Panc1 (cell line): ENCODE measurements around the gene EXT2. TPM values are rescaled to one million over a fixed set of nuclear protein-coding genes. Genes with fewer than 3 reads are reported as not detected.

Experiments used
- ATAC-seq: fragments of 200-7000 bp; cut with Tn5 transposase; 2 replicates; pipeline ENCODE4 v1.9.1; 2020; ENCODE audit warnings: mild to moderate bottlenecking, moderate library complexity
- BruUV-seq: library from RNA; stranded (reverse); fragments of 400-500 nt; replicated peaks from 2 replicates; lab custom pipeline; 2021; lab: Mats Ljungman, UMichigan
- CTCF ChIA-PET: fragments of 300-600 bp; sonication (Branson Sonifier 250); formaldehyde crosslinking; loops from one replicate; lab custom pipeline; 2022; ENCODE audit warnings: antibody characterized with exemption; lab: Charles Lee
- POLR2A ChIA-PET: fragments of 300-600 bp; sonication (Branson Sonifier 250); formaldehyde crosslinking; loops from one replicate; lab custom pipeline; 2022; ENCODE audit warnings: antibody characterized with exemption; lab: Charles Lee
- DNase-seq: peaks from one replicate; pipeline ENCODE4 v3.0.0-alpha.2; 2010; ENCODE audit warnings: low read depth, low spot score
- H3K27ac ChIP-seq: 2 replicates; pipeline ENCODE4 v1.5.1; 2011; ENCODE audit warnings: mild to moderate bottlenecking, low read length, inconsistent platforms
- H3K27me3 ChIP-seq: fragments of 200-500 bp; sonication (Bioruptor generic); 2 replicates; pipeline ENCODE4 v1.6.0; 2014; ENCODE audit warnings: low read length, inconsistent platforms; ENCODE audit not compliant: control insufficient read depth, insufficient read depth
- H3K36me3 ChIP-seq: fragments of 200-500 bp; sonication (Bioruptor generic); 2 replicates; pipeline ENCODE4 v1.5.1; 2014; ENCODE audit warnings: inconsistent platforms, mild to moderate bottlenecking, low read length, moderate library complexity; ENCODE audit not compliant: control insufficient read depth, insufficient read depth
- H3K4me1 ChIP-seq: 2 replicates; pipeline ENCODE4 v1.5.1; 2011; ENCODE audit warnings: inconsistent platforms, mild to moderate bottlenecking, low read length, moderate library complexity; ENCODE audit not compliant: control insufficient read depth, insufficient read depth
- H3K4me3 ChIP-seq, 2 experiments: 2 replicates each; pipeline ENCODE4 v1.5.1; 2011 to 2012; ENCODE audit warnings: low read depth in 2 of 2, low read length in 2 of 2, mild to moderate bottlenecking in 2 of 2, inconsistent platforms in 1 of 2, moderate library complexity in 1 of 2
- H3K9me3 ChIP-seq: fragments of 200-500 bp; sonication (Bioruptor generic); 2 replicates; pipeline ENCODE4 v1.5.1; 2014; ENCODE audit warnings: low read depth, mild to moderate bottlenecking, inconsistent platforms, low read length, moderate library complexity; ENCODE audit not compliant: control insufficient read depth, insufficient read depth
- POLR2AphosphoS5 ChIP-seq: IDR thresholded peaks from 2 replicates; pipeline ENCODE4 v1.6.1; 2012; ENCODE audit warnings: mild to moderate bottlenecking, low read depth, low read length, moderate library complexity
- SIN3A ChIP-seq: IDR thresholded peaks from 2 replicates; pipeline ENCODE4 v1.6.1; 2012; ENCODE audit warnings: low read depth, mild to moderate bottlenecking, low read length, moderate library complexity, borderline replicate concordance; ENCODE audit not compliant: insufficient read depth
- TCF7L2 ChIP-seq: IDR thresholded peaks from 2 replicates; pipeline ENCODE4 v1.6.1; 2011; ENCODE audit warnings: mild to moderate bottlenecking, low read depth, low read length, inconsistent platforms
- in situ Hi-C: cut with HindIII; loops from 2 replicates; pipeline ENCODE4 v1.10.0; 2016; ENCODE audit warnings: low sequenced_read_pairs, low pct_unique_long_range_greater_than_20kb
- intact Hi-C: fragments of 100-400 bp; cut with micrococcal nuclease; formaldehyde crosslinking; loops from one replicate; pipeline ENCODE4 v1.10.0; 2022; ENCODE audit not compliant: unreplicated experiment
- total RNA-seq: library from RNA; stranded (reverse); gene quantifications from one replicate; pipeline ENCODE4 v1.2.1, GENCODE V29; 2021; ENCODE audit not compliant: unreplicated experiment
- TF ChIP-seq, protein P1 (sequence below), 2 experiments: IDR thresholded peaks; 2 replicates each; pipeline ENCODE4 v1.6.1; 2011 to 2012; ENCODE audit warnings: low read depth in 2 of 2, control low read depth in 1 of 2, low read length in 1 of 2, mild to moderate bottlenecking in 1 of 2, moderate library complexity in 1 of 2; ENCODE audit not compliant: insufficient read depth in 1 of 2
- TF ChIP-seq, protein P2 (sequence below): fragments of 450-650 bp; IDR thresholded peaks from 2 replicates; pipeline ENCODE4 v1.5.1; 2017; ENCODE audit warnings: mild to moderate bottlenecking

EXT2 gene
- total RNA-seq, 1 experiment from 2014 or later: 57.5 TPM

DNA sequence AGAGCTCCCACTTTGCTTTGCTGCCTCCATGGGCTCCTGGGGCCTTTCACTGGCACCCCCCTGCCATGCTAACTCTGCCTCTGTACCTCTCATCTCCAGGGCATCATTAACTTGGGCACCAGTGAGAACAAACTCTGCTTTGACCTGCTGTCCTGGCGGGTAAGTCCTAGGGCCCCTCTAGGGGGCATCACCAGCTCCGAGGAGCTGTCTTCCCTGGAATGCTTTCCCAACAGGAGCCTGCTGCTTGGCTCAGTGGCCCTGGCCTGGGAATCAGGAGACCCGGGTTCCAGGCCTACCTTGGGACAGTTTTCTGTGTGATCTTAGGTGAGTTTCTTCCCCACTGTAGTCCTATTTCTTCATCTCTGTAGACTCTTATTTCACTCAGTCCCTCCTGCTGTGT, 24.3 kb upstream of the EXT2 start:
- TF ChIP-seq POLR2AphosphoS5 (no peak), TCF7L2 (no peak), SIN3A (no peak)
- TF ChIP-seq, protein P1, sequence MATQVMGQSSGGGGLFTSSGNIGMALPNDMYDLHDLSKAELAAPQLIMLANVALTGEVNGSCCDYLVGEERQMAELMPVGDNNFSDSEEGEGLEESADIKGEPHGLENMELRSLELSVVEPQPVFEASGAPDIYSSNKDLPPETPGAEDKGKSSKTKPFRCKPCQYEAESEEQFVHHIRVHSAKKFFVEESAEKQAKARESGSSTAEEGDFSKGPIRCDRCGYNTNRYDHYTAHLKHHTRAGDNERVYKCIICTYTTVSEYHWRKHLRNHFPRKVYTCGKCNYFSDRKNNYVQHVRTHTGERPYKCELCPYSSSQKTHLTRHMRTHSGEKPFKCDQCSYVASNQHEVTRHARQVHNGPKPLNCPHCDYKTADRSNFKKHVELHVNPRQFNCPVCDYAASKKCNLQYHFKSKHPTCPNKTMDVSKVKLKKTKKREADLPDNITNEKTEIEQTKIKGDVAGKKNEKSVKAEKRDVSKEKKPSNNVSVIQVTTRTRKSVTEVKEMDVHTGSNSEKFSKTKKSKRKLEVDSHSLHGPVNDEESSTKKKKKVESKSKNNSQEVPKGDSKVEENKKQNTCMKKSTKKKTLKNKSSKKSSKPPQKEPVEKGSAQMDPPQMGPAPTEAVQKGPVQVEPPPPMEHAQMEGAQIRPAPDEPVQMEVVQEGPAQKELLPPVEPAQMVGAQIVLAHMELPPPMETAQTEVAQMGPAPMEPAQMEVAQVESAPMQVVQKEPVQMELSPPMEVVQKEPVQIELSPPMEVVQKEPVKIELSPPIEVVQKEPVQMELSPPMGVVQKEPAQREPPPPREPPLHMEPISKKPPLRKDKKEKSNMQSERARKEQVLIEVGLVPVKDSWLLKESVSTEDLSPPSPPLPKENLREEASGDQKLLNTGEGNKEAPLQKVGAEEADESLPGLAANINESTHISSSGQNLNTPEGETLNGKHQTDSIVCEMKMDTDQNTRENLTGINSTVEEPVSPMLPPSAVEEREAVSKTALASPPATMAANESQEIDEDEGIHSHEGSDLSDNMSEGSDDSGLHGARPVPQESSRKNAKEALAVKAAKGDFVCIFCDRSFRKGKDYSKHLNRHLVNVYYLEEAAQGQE (IDR thresholded peaks at IDR 0.05; ENCODE audit: insufficient read depth in 1 of 2, low read depth in 2 of 2, low read length in 1 of 2): no peak
- TF ChIP-seq, protein P2, sequence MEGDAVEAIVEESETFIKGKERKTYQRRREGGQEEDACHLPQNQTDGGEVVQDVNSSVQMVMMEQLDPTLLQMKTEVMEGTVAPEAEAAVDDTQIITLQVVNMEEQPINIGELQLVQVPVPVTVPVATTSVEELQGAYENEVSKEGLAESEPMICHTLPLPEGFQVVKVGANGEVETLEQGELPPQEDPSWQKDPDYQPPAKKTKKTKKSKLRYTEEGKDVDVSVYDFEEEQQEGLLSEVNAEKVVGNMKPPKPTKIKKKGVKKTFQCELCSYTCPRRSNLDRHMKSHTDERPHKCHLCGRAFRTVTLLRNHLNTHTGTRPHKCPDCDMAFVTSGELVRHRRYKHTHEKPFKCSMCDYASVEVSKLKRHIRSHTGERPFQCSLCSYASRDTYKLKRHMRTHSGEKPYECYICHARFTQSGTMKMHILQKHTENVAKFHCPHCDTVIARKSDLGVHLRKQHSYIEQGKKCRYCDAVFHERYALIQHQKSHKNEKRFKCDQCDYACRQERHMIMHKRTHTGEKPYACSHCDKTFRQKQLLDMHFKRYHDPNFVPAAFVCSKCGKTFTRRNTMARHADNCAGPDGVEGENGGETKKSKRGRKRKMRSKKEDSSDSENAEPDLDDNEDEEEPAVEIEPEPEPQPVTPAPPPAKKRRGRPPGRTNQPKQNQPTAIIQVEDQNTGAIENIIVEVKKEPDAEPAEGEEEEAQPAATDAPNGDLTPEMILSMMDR: 0 out of 2 replicates have a peak, but pooled peaks have one; percentile 10
- DNase-seq (no peak), ATAC-seq (no peak)
- ChIA-PET CTCF (interaction anchor here (1.1 kb wide), 1 partner anchor 246 kb away, joined by 3 read pairs; no protein-coding TSS in a partner anchor), POLR2A (interaction anchor here (0.7 kb wide), 1 partner anchor 270 kb away, joined by 3 read pairs; no protein-coding TSS in a partner anchor)
- Histone ChIP-seq H3K27me3 (no peaks in the 10 kb centered on the region), H3K27ac (no peak overlapping the region), H3K4me1 (peaks cover 5% of the 10 kb centered on the region; the same call in 1 of the 2 replicates), H3K36me3 (no peaks in the 10 kb centered on the region), H3K9me3 (no peaks in the 10 kb centered on the region), H3K4me3 (no peak overlapping the region)
- in situ Hi-C loops (no loop called here), intact Hi-C loops (no loop called here)
- no TSS peak for BruUV-seq

DNA sequence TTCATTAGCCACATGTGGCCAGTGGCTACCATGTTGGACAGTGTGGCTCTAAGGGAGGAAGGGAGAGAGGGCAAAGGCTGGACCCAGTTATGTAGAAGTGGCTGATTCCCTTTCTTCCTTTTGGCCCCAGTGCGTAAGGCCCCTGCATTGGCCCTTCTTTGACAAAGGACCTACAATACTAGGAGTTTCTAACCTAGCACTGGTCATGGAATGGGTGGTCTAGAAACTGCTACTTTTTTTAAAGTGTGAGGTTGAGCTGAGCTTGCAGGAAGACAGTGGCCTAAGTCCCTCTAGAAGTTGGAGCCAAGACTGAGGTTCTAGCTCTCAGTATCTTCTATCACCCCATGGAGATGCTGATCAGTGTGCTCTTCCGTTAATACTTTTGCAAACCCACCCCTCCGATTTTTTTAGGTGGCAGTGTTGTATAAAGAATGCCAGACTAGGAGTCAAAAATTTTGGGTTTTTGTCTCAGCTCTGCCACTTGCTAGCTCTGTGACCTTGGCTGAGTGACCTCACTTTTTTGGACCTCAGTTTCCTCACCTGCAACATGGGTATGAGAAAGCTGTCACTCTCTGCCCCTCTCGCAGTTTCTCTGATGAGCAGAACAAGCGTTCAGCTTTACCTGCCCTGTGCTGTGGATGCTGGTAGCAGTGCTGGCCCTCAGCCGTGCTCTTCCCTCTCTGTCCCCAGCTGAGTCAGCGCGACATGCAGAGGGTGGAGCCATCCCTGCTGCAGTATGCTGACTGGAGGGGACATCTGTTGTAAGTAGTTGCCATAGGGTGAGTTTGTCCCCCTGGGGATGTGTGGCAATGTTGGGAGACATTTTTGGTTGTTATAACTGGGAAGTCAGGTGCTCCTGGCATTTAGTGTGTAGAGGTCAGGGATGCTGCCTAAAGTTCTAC, 22.5 kb upstream of the EXT2 start:
- Histone ChIP-seq H3K9me3 (no peaks in the 10 kb centered on the region), H3K27me3 (no peaks in the 10 kb centered on the region), H3K27ac (no peak overlapping the region), H3K4me1 (no peaks in the 10 kb centered on the region), H3K4me3 (no peak overlapping the region), H3K36me3 (no peaks in the 10 kb centered on the region)
- ChIA-PET CTCF (no interaction called here), POLR2A (interaction anchor here (0.6 kb wide), 1 partner anchor 17 kb away, joined by 16 read pairs; no protein-coding TSS in a partner anchor)
- in situ Hi-C loops (no loop called here), intact Hi-C loops (no loop called here)
- TF ChIP-seq POLR2AphosphoS5 (no peak), SIN3A (no peak), TCF7L2 (no peak)
- TF ChIP-seq, protein P1 (IDR thresholded peaks at IDR 0.05; ENCODE audit: insufficient read depth in 1 of 2, low read depth in 2 of 2, low read length in 1 of 2): no peak
- TF ChIP-seq, protein P2: no peak
- DNase-seq (no peak), ATAC-seq (no peak)
- BruUV-seq: no TSS peak
